SK-N-SH (cell line): ENCODE measurements around the gene BIRC6. TPM values are rescaled to one million over a fixed set of nuclear protein-coding genes. Genes with fewer than 3 reads are reported as not detected.

Source experiments
- CTCF ChIA-PET: fragments of 300-600, 350-600 bp; formaldehyde crosslinking; extraction: SDS; loops from one replicate; lab custom pipeline; 2021; lab: Yijun Ruan, JAX
- POLR2A ChIA-PET: fragments of 350-600 bp; sonication (Branson Sonifier 250); formaldehyde crosslinking; extraction: SDS; loops from one replicate; lab custom pipeline; 2020; ENCODE audit warnings: antibody characterized with exemption, inconsistent platforms; lab: Yijun Ruan, JAX
- DNase-seq: peaks from one replicate; pipeline ENCODE4 v3.0.0; 2012
- H2AFZ ChIP-seq: fragments of 200-600 bp; sonication (generic); 2 replicates; pipeline ENCODE4 v1.8.1; 2016; ENCODE audit warnings: antibody characterized with exemption, mild to moderate bottlenecking, low read depth
- H3F3A ChIP-seq: fragments of 200-600 bp; sonication (generic); replicated peaks from 2 replicates; pipeline ENCODE3; 2016; ENCODE audit warnings: antibody characterized with exemption, mild to moderate bottlenecking; ENCODE audit not compliant: insufficient read depth
- H3K27ac ChIP-seq, 2 experiments: fragments of 200-500 bp in 1 of 2; fragments of 200-600 bp in 1 of 2; sonication (Bioruptor generic) in 1 of 2; sonication (generic), shearing (Covaris generic) in 1 of 2; 2 replicates each; pipeline versions ENCODE4 v1.5.1 to v1.6.1; 2014 to 2016; ENCODE audit warnings: low read depth in 2 of 2, inconsistent platforms in 1 of 2, low read length in 1 of 2, mild to moderate bottlenecking in 1 of 2, mixed read lengths in 1 of 2
- H3K27me3 ChIP-seq: fragments of 200-600 bp; sonication (generic), shearing (Covaris generic); 2 replicates; pipeline ENCODE4 v1.6.1; 2016; ENCODE audit warnings: mixed run types; ENCODE audit not compliant: insufficient read depth
- H3K36me3 ChIP-seq, 2 experiments: fragments of 200-500 bp in 1 of 2; fragments of 200-600 bp in 1 of 2; sonication (Bioruptor generic) in 1 of 2; sonication (generic) in 1 of 2; replicated peaks in 1 of 2; 2 replicates each; pipeline versions ENCODE3 to v1.5.1; 2014 to 2016; ENCODE audit warnings: low read length in 1 of 2, mild to moderate bottlenecking in 1 of 2; ENCODE audit not compliant: insufficient read depth in 2 of 2, control insufficient read depth in 1 of 2
- H3K4me1 ChIP-seq, 2 experiments: fragments of 200-500 bp in 1 of 2; fragments of 200-600 bp in 1 of 2; sonication (Bioruptor generic) in 1 of 2; sonication (generic), shearing (Covaris generic) in 1 of 2; 2 replicates each; pipeline versions ENCODE4 v1.5.1 to v1.6.1; 2014 to 2016; ENCODE audit warnings: low read depth in 1 of 2, low read length in 1 of 2, mixed run types in 1 of 2; ENCODE audit not compliant: insufficient read depth in 2 of 2, control insufficient read depth in 1 of 2
- H3K4me2 ChIP-seq: fragments of 200-600 bp; sonication (generic), shearing (Covaris generic); 2 replicates; pipeline ENCODE4 v1.6.1; 2017; ENCODE audit warnings: mixed run types
- H3K4me3 ChIP-seq, 2 experiments: fragments of 200-500 bp in 1 of 2; fragments of 200-600 bp in 1 of 2; sonication (Bioruptor generic) in 1 of 2; sonication (generic), shearing (Covaris generic) in 1 of 2; 2 replicates each; pipeline versions ENCODE4 v1.5.1 to v1.8.1; 2014 to 2016; ENCODE audit warnings: low read depth in 2 of 2, inconsistent platforms in 1 of 2, low read length in 1 of 2, mild to moderate bottlenecking in 1 of 2, mixed read lengths in 1 of 2, moderate library complexity in 1 of 2
- H3K79me2 ChIP-seq: fragments of 200-600 bp; sonication (generic); 2 replicates; pipeline ENCODE4 v1.8.1; 2017; ENCODE audit warnings: mild to moderate bottlenecking; ENCODE audit not compliant: insufficient read depth
- H3K9ac ChIP-seq: fragments of 200-600 bp; sonication (generic); 2 replicates; pipeline ENCODE4 v1.6.1; 2017; ENCODE audit warnings: mixed run types
- H3K9me2 ChIP-seq: fragments of 200-600 bp; sonication (generic); 2 replicates; pipeline ENCODE4 v1.6.1; 2017; ENCODE audit warnings: mixed run types
- H3K9me3 ChIP-seq: fragments of 200-600 bp; sonication (generic); 2 replicates; pipeline ENCODE4 v1.6.1; 2017; ENCODE audit warnings: mixed run types, mild to moderate bottlenecking, moderate library complexity
- H4K20me1 ChIP-seq: fragments of 200-600 bp; sonication (generic); 2 replicates; pipeline ENCODE4 v1.6.1; 2017; ENCODE audit warnings: mild to moderate bottlenecking, mixed run types; ENCODE audit not compliant: insufficient read depth
- CHD2 ChIP-seq: fragments of 150-350 bp; IDR thresholded peaks from 2 replicates; pipeline ENCODE4 v1.6.1; 2018; ENCODE audit warnings: low read length; ENCODE audit not compliant: partially characterized antibody
- ELF1 ChIP-seq: IDR thresholded peaks from 2 replicates; pipeline ENCODE4 v1.4.0; 2012
- EP300 ChIP-seq, 2 experiments: IDR thresholded peaks; 2 replicates each; pipeline versions ENCODE4 v1.4.0 to v1.6.1; 2012; ENCODE audit warnings: borderline replicate concordance in 1 of 2, low read depth in 1 of 2, low read length in 1 of 2
- EZH2phosphoT487 ChIP-seq: fragments of 200-600 bp; sonication (generic); IDR thresholded peaks from 2 replicates; pipeline ENCODE4 v1.6.1; 2017; ENCODE audit warnings: low read depth, mixed run types, mild to moderate bottlenecking, antibody characterized with exemption, moderate library complexity, borderline replicate concordance
- FOXM1 ChIP-seq: IDR thresholded peaks from 2 replicates; pipeline ENCODE4 v1.4.0; 2012; ENCODE audit warnings: low read depth, mild to moderate bottlenecking
- GABPA ChIP-seq: IDR thresholded peaks from 2 replicates; pipeline ENCODE4 v1.4.0; 2012; ENCODE audit warnings: low read depth, mild to moderate bottlenecking
- GATA2 ChIP-seq: sonication (generic); formaldehyde crosslinking; IDR thresholded peaks from 2 replicates; pipeline ENCODE4 v1.5.0; 2020; ENCODE audit warnings: mild to moderate bottlenecking, missing genetic modification reagents
- JUND ChIP-seq: IDR thresholded peaks from 2 replicates; pipeline ENCODE4 v1.4.0; 2012
- MEF2A ChIP-seq: IDR thresholded peaks from 2 replicates; pipeline ENCODE4 v1.4.0; 2012; ENCODE audit warnings: low read depth, borderline replicate concordance
- MXI1 ChIP-seq: IDR thresholded peaks from 2 replicates; pipeline ENCODE4 v1.6.1; 2012; ENCODE audit warnings: mild to moderate bottlenecking, low read depth, low read length, improper control_type of control experiment
- NRF1 ChIP-seq: IDR thresholded peaks from 2 replicates; pipeline ENCODE4 v1.6.1; 2012; ENCODE audit warnings: low read depth, mild to moderate bottlenecking, low read length
- RCOR1 ChIP-seq: fragments of 150-350 bp; IDR thresholded peaks from 2 replicates; pipeline ENCODE4 v1.6.1; 2017; ENCODE audit warnings: antibody characterized with exemption, low read length
- TCF12 ChIP-seq: IDR thresholded peaks from 2 replicates; pipeline ENCODE4 v1.4.0; 2012
- TEAD4 ChIP-seq: IDR thresholded peaks from 2 replicates; pipeline ENCODE4 v1.4.0; 2012; ENCODE audit warnings: mild to moderate bottlenecking, borderline replicate concordance; ENCODE audit not compliant: insufficient read depth
- WGBS: methylation state at CpG from one replicate; pipeline ENCODE4 v1.1.6; 2017; ENCODE audit warnings: low lambda C conversion rate; 5-methylcytosine and 5-hydroxymethylcytosine counted together
- polyA plus RNA-seq, 3 experiments: library from polyadenylated mRNA; depleted of rRNA; stranded (reverse); fragments of >200 nt; gene quantifications; 2 replicates each; pipeline ENCODE4 v1.2.3, GENCODE V29; 2012
- TF ChIP-seq, protein P1 (sequence below): fragments of 150-350 bp; IDR thresholded peaks from 2 replicates; pipeline ENCODE4 v1.6.1; 2017; ENCODE audit warnings: antibody characterized with exemption, low read length, low read depth, borderline replicate concordance
- TF ChIP-seq, protein P2 (sequence below): IDR thresholded peaks from 2 replicates; pipeline ENCODE4 v1.4.0; 2012; ENCODE audit warnings: low read depth, borderline replicate concordance
- TF ChIP-seq, protein P3 (sequence below): IDR thresholded peaks from 2 replicates; pipeline ENCODE4 v1.6.1; 2012; ENCODE audit warnings: mild to moderate bottlenecking, low read depth, low read length, moderate library complexity
- TF ChIP-seq, protein P4 (sequence below): fragments of 200-600 bp; sonication (generic); IDR thresholded peaks from 2 replicates; pipeline ENCODE4 v1.6.1; 2017; ENCODE audit warnings: antibody characterized with exemption, mild to moderate bottlenecking, moderate library complexity

Gene BIRC6
- polyA plus RNA-seq, 1 of the 3 experiments (the other 2 are of a cell fraction): 28.9 TPM

DNA sequence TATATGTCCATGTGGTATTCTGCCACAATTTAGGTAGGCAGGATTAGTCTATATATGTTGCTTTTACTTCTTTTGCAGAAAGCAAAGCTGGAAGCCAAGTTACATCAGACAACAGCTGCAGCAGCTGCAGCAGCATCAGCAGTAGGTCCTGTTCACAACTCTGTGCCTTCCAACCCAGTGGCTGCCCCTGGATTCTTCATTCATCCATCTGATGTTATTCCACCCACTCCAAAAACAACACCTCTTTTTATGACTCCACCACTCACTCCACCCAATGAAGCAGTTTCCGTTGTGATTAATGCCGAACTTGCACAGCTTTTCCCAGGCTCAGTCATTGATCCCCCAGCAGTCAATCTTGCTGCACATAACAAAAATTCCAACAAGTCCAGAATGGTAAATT lies 107.6 kb downstream of the BIRC6 start:
- Histone ChIP-seq H3K27ac (no peak overlapping the region), H3F3A (peaks cover 7% of the 10 kb centered on the region), H3K79me2 (peaks cover 31% of the 10 kb centered on the region), H4K20me1 (no peaks in the 10 kb centered on the region; the same call in 1 of the 2 replicates), H3K4me1 (no peaks in the 10 kb centered on the region; a peak in 1 of 4 replicates), H2AFZ (no peak overlapping the region), H3K9ac (no peak overlapping the region), H3K27me3 (no peaks in the 10 kb centered on the region), H3K36me3 (peaks cover 67 to 84% of the 10 kb centered on the region in 2 experiments), H3K4me2 (no peak overlapping the region), H3K9me3 (no peaks in the 10 kb centered on the region), H3K4me3 (no peak overlapping the region), H3K9me2 (no peaks in the 10 kb centered on the region)
- DNase-seq: no peak
- TF ChIP-seq TEAD4 (no peak), GATA2 (CRISPR knock-in tag) (no peak), ELF1 (no peak), CHD2 (no peak), FOXM1 (no peak), MXI1 (no peak), TCF12 (no peak), EZH2phosphoT487 (no peak), RCOR1 (no peak), EP300 (IDR thresholded peaks at IDR 0.05; ENCODE audit: borderline replicate concordance in 1 of 2, low read depth in 1 of 2, low read length in 1 of 2) (no peak), GABPA (no peak), JUND (no peak), MEF2A (no peak), NRF1 (no peak)
- TF ChIP-seq, protein P1, sequence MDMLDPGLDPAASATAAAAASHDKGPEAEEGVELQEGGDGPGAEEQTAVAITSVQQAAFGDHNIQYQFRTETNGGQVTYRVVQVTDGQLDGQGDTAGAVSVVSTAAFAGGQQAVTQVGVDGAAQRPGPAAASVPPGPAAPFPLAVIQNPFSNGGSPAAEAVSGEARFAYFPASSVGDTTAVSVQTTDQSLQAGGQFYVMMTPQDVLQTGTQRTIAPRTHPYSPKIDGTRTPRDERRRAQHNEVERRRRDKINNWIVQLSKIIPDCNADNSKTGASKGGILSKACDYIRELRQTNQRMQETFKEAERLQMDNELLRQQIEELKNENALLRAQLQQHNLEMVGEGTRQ: no peak
- TF ChIP-seq, protein P2, sequence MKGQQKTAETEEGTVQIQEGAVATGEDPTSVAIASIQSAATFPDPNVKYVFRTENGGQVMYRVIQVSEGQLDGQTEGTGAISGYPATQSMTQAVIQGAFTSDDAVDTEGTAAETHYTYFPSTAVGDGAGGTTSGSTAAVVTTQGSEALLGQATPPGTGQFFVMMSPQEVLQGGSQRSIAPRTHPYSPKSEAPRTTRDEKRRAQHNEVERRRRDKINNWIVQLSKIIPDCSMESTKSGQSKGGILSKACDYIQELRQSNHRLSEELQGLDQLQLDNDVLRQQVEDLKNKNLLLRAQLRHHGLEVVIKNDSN: no peak
- TF ChIP-seq, protein P3, sequence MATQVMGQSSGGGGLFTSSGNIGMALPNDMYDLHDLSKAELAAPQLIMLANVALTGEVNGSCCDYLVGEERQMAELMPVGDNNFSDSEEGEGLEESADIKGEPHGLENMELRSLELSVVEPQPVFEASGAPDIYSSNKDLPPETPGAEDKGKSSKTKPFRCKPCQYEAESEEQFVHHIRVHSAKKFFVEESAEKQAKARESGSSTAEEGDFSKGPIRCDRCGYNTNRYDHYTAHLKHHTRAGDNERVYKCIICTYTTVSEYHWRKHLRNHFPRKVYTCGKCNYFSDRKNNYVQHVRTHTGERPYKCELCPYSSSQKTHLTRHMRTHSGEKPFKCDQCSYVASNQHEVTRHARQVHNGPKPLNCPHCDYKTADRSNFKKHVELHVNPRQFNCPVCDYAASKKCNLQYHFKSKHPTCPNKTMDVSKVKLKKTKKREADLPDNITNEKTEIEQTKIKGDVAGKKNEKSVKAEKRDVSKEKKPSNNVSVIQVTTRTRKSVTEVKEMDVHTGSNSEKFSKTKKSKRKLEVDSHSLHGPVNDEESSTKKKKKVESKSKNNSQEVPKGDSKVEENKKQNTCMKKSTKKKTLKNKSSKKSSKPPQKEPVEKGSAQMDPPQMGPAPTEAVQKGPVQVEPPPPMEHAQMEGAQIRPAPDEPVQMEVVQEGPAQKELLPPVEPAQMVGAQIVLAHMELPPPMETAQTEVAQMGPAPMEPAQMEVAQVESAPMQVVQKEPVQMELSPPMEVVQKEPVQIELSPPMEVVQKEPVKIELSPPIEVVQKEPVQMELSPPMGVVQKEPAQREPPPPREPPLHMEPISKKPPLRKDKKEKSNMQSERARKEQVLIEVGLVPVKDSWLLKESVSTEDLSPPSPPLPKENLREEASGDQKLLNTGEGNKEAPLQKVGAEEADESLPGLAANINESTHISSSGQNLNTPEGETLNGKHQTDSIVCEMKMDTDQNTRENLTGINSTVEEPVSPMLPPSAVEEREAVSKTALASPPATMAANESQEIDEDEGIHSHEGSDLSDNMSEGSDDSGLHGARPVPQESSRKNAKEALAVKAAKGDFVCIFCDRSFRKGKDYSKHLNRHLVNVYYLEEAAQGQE: no peak
- TF ChIP-seq, protein P4, sequence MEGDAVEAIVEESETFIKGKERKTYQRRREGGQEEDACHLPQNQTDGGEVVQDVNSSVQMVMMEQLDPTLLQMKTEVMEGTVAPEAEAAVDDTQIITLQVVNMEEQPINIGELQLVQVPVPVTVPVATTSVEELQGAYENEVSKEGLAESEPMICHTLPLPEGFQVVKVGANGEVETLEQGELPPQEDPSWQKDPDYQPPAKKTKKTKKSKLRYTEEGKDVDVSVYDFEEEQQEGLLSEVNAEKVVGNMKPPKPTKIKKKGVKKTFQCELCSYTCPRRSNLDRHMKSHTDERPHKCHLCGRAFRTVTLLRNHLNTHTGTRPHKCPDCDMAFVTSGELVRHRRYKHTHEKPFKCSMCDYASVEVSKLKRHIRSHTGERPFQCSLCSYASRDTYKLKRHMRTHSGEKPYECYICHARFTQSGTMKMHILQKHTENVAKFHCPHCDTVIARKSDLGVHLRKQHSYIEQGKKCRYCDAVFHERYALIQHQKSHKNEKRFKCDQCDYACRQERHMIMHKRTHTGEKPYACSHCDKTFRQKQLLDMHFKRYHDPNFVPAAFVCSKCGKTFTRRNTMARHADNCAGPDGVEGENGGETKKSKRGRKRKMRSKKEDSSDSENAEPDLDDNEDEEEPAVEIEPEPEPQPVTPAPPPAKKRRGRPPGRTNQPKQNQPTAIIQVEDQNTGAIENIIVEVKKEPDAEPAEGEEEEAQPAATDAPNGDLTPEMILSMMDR: no peak
- 98% methylated on average over 2 of the region's 2 CpGs for WGBS
- CTCF ChIA-PET: interaction anchor here (1.0 kb wide), 1 partner anchor 8 kb away, joined by 3 read pairs; no protein-coding TSS in a partner anchor
- POLR2A ChIA-PET: no interaction called here
